ENCODE measurements around the gene LRMDA. TPM values are rescaled to one million over a fixed set of nuclear protein-coding genes. Genes with fewer than 3 reads are reported as not detected.

LRMDA gene
- total and polyA plus RNA-seq, 2 of the 4 experiments (the other 2 are of a cell fraction): 0.07 TPM; not detected in 1

DNA sequence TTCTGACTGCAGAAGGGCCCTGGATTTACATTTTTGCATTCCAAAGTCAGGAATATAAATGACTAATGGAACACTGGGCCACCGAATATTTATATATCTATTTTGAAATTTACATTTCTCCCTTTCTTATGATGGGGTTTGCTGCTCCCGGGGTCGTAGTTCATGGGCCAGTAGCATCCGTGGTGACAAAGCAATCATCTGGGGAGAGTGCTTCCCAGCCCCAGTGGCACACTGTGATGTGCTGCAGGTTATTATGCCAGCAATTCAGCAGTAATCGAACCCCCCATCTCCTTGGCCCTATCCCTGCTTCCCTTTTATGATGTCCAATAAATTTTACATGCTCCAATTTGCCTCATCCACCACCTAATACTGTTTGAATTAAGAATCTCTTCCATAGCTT lies 837.5 kb downstream of the LRMDA start:
- no TSS peak for BruUV-seq (replicated peaks)
- POLR2A ChIA-PET (ENCODE audit: unreplicated experiment): no interaction called here

More for the DNA sequence above, 837.5 kb downstream of the LRMDA start:
- H2BK20ac ChIP-seq (ENCODE audit: low read depth, low read length): no peak overlapping the region
- no peak overlapping the region for H3K4ac ChIP-seq (ENCODE audit: low read depth, low read length)
- WGBS, 2 experiments (ENCODE audit: extremely low coverage in 2 of 2, insufficient read length in 1 of 2): no CpG with 5 or more reads among the region's 5 CpGs
- no peak for DNase-seq
- H3K9me3 ChIP-seq (ENCODE audit: control insufficient read depth, insufficient read depth, low read length): no peaks in the 10 kb centered on the region
- H2BK5ac ChIP-seq (ENCODE audit: low read depth, low read length, poor library complexity, severe bottlenecking): no peak overlapping the region
- no peak overlapping the region for H2BK120ac ChIP-seq (ENCODE audit: low read depth, low read length)
- in situ Hi-C loops (cut with MboI; ENCODE audit: low sequenced_read_pairs): no loop called here
- H3K79me1 ChIP-seq (ENCODE audit: low read depth in 1 of 2, low read length in 2 of 2): no peaks in the 10 kb centered on the region
- no peak overlapping the region for H3K18ac ChIP-seq (ENCODE audit: low read depth, low read length)
- H4K91ac ChIP-seq (ENCODE audit: insufficient read depth, low read depth, low read length): no peak overlapping the region
- H3K9ac ChIP-seq (ENCODE audit: low read depth, low read length): no peak overlapping the region
- H3K9me1 ChIP-seq (ENCODE audit: insufficient read depth, low read length): no peaks in the 10 kb centered on the region
- H2BK15ac ChIP-seq (ENCODE audit: low read depth, low read length): no peak overlapping the region
- no peak overlapping the region for H3K27ac ChIP-seq (ENCODE audit: insufficient read depth, low read length)
- CTCF ChIA-PET: no interaction called here
- H3K36me3 ChIP-seq (ENCODE audit: control insufficient read depth, insufficient read depth, low read length): no peaks in the 10 kb centered on the region
- H3K27me3 ChIP-seq (ENCODE audit: control insufficient read depth, insufficient read depth, low read length): no peaks in the 10 kb centered on the region
- H3K4me3 ChIP-seq (ENCODE audit: insufficient read depth, low read depth, low read length): no peak overlapping the region
- H2AK5ac ChIP-seq (ENCODE audit: low read depth, low read length): no peak overlapping the region
- H4K8ac ChIP-seq (ENCODE audit: low read depth in 2 of 2, low read length in 2 of 2): no peak overlapping the region
- no peaks in the 10 kb centered on the region for H3K4me1 ChIP-seq (ENCODE audit: control insufficient read depth, insufficient read depth, low read length)
- H4K5ac ChIP-seq (ENCODE audit: low read depth, low read length): no peak overlapping the region
- H3K4me2 ChIP-seq (ENCODE audit: low read depth, low read length): no peak overlapping the region
- TF ChIP-seq CEBPB (IDR thresholded peaks at IDR 0.05; ENCODE audit: low read depth, low read length): no peak
- TF ChIP-seq, protein P1, sequence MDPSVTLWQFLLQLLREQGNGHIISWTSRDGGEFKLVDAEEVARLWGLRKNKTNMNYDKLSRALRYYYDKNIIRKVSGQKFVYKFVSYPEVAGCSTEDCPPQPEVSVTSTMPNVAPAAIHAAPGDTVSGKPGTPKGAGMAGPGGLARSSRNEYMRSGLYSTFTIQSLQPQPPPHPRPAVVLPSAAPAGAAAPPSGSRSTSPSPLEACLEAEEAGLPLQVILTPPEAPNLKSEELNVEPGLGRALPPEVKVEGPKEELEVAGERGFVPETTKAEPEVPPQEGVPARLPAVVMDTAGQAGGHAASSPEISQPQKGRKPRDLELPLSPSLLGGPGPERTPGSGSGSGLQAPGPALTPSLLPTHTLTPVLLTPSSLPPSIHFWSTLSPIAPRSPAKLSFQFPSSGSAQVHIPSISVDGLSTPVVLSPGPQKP (IDR thresholded peaks at IDR 0.05; ENCODE audit: borderline replicate concordance, low read depth, low read length): no peak
- TF ChIP-seq, protein P2, sequence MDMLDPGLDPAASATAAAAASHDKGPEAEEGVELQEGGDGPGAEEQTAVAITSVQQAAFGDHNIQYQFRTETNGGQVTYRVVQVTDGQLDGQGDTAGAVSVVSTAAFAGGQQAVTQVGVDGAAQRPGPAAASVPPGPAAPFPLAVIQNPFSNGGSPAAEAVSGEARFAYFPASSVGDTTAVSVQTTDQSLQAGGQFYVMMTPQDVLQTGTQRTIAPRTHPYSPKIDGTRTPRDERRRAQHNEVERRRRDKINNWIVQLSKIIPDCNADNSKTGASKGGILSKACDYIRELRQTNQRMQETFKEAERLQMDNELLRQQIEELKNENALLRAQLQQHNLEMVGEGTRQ (IDR thresholded peaks at IDR 0.05; ENCODE audit: low read depth, low read length): no peak
- TF ChIP-seq MAFK (IDR thresholded peaks at IDR 0.05; ENCODE audit: low read depth, low read length): no peak
- no peak for TF ChIP-seq BHLHE40 (IDR thresholded peaks at IDR 0.05; ENCODE audit: low read depth, low read length)
- TF ChIP-seq RFX5 (IDR thresholded peaks at IDR 0.05; ENCODE audit: low read depth, low read length): no peak
- no peak for TF ChIP-seq RAD21 (IDR thresholded peaks at IDR 0.05; ENCODE audit: low read length)
- no peak for TF ChIP-seq FOS (IDR thresholded peaks at IDR 0.05; ENCODE audit: low read depth, low read length)
- TF ChIP-seq, protein P3, sequence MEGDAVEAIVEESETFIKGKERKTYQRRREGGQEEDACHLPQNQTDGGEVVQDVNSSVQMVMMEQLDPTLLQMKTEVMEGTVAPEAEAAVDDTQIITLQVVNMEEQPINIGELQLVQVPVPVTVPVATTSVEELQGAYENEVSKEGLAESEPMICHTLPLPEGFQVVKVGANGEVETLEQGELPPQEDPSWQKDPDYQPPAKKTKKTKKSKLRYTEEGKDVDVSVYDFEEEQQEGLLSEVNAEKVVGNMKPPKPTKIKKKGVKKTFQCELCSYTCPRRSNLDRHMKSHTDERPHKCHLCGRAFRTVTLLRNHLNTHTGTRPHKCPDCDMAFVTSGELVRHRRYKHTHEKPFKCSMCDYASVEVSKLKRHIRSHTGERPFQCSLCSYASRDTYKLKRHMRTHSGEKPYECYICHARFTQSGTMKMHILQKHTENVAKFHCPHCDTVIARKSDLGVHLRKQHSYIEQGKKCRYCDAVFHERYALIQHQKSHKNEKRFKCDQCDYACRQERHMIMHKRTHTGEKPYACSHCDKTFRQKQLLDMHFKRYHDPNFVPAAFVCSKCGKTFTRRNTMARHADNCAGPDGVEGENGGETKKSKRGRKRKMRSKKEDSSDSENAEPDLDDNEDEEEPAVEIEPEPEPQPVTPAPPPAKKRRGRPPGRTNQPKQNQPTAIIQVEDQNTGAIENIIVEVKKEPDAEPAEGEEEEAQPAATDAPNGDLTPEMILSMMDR (conservative IDR thresholded peaks at IDR 0.05; ENCODE audit: low read depth, low read length): no peak
- TF ChIP-seq POLR2A (IDR thresholded peaks at IDR 0.05; ENCODE audit: low read depth, low read length): no peak
- no peak for TF ChIP-seq CHD1 (IDR thresholded peaks at IDR 0.05; ENCODE audit: low read depth, low read length)
- TF ChIP-seq MAZ (IDR thresholded peaks at IDR 0.05; ENCODE audit: borderline replicate concordance, low read depth, low read length): no peak
- TF ChIP-seq RCOR1 (IDR thresholded peaks at IDR 0.05; ENCODE audit: insufficient replicate concordance, low read length): no peak
- TF ChIP-seq MXI1 (IDR thresholded peaks at IDR 0.05; ENCODE audit: borderline replicate concordance, low read depth, low read length): no peak
- dilution Hi-C loops (cut with HindIII; ENCODE audit: low sequenced_read_pairs, unreplicated experiment): no loop called here
- no peaks in the 10 kb centered on the region for H4K20me1 ChIP-seq (ENCODE audit: insufficient read depth, low read length)
- no peak overlapping the region for H3K56ac ChIP-seq (ENCODE audit: extremely low read depth, insufficient read depth, low read length)
- H3K23ac ChIP-seq (ENCODE audit: low read depth, low read length): no peak overlapping the region
- no peak overlapping the region for H3K14ac ChIP-seq (replicated peaks; ENCODE audit: low read depth, low read length)
- no peak overlapping the region for H2AFZ ChIP-seq (replicated peaks; ENCODE audit: low read length, poor library complexity)
- H2AK9ac ChIP-seq (replicated peaks; ENCODE audit: low read depth, low read length, poor library complexity): no peak overlapping the region
- no peak for ATAC-seq (ENCODE audit: low read depth)
- intact Hi-C loops (cut with micrococcal nuclease): no loop called here

All from IMR-90 (cell line).